Stimulated activated CD4-positive, alpha-beta T cell treated with anti-CD3 and anti-CD28 coated beads, Interleukin-4, amount 100 ng/mL, for 48 hours (primary cell): ENCODE measurements around the gene MLEC.
"Not testable (repeated sequence)": the region's sequence is repeated elsewhere in the genome, so short reads cannot be mapped to it uniquely, and the experiment has no call there.

Experiments used
- DNase-seq, 2 donors: peaks; one replicate each; pipeline ENCODE4 v3.0.0-alpha.2; 2020; ENCODE audit warnings: low read depth in 2 of 2

MLEC gene

DNA sequence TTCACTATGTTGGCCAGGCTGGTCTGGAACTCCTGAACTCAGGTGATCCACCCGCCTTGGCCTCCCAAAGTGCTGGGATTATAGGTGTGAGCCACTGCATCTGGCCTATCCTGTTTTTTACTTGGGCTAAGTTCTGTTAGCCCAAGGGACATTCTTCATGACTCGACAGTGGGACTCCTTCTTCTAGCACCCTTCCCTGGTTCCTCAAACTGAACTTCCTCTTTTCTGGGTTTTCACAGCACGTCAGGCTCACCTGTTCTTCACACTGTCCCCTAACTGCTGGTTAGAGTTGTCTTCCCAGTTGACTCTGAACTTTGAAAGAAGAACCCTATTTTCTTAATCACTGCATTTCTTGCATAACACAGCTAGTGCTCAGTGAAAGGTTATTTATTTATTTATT is 24.1 kb upstream of the MLEC start:
- DNase-seq, result no peak

DNA sequence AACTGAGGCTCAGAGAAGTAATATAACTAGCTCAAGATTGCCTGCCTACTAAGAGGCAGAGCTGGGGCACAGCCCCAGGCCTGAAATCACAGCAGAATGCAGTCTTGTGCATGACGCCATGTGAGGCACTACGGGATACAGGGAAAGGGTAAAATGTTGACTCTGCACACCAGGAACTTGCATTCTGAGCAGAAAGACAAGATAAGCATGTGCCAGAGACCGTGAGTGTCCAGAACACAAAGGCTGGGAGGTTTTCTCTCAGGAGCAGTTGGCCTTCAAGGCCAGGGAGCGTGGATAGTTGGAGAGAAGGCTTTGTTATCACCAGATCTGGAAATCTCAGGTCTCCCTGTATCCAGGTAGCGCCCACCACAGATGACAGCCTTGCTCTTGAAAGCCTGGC is 23.2 kb upstream of the MLEC start:
- DNase-seq, result no peak

DNA sequence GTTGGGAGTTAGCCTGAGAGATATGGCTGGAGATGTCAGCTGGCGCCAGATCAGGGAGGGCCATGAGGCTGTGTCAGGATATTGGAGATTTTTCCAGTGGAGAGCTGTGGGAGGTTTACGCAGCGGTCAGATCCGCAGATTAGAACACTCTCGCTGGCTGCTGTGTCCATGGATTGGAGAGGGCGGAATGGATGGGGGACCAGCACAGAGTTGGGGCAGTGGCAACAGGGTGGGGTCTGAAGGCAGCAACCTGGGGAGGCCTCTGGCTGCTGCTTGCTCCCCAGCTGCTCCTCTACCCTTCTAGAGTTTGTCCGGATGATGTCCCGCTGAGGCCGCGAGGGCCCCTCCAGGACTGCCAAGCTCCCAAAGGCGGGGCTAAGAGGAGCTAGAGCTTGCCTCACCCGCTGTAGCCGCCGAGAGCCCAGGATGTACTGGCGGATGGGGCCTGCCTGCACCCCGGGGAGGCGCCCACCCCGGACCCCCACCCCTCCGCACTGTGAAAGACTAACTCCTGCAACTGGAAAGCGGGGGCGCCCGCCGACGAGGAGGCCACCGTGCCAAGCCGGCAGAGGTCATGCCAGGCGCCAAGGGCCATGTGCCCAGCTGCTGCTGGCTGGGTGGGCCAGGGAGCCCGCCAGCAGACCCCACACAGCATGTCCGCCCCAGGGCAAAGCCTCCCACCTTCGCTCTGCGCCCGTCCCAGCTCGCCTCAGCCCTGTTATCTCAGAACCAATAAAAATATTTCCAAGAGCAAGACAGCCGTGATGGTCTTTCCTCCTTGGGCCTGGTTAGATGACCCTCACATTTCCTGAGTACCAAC is 20.2 kb upstream of the MLEC start:
- no peak for DNase-seq

DNA sequence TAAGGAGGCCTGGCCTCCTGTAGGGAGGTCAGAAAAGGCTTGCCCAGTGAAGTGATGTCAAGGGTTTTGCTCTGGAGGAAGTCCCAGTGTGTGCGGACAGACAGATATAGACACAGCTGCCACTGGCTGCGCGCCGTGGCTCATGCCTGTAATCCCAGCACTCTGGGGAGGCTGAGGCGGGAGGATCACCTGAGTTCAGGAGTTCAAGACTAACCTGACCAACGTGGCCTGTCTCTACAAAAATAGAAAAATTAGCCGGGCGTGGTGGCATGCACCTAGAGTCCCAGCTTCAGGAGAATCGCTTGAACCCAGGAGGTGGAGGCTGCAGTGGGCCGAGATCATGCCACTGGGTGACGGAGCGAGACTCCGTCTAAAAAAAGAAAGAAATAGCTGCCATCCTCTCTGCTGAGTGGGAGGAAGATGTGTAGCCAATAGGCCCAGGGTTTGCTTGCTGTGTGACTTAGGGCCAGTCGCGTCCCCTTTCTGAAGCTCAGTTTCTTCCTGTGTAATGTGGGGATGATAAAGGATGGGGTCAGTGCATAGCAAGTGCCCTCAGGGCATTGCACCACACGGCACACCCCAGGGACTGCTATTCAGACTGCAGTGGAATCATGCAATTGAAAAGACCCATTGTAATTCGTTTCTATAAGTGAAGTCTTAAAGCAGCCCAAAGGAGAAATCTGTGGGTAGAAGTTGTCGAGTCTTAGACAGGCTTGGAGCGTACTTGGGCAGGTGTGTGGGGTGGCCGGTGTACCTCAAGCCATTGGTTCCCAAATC is 18.7 kb upstream of the MLEC start:
- DNase-seq, result no peak

DNA sequence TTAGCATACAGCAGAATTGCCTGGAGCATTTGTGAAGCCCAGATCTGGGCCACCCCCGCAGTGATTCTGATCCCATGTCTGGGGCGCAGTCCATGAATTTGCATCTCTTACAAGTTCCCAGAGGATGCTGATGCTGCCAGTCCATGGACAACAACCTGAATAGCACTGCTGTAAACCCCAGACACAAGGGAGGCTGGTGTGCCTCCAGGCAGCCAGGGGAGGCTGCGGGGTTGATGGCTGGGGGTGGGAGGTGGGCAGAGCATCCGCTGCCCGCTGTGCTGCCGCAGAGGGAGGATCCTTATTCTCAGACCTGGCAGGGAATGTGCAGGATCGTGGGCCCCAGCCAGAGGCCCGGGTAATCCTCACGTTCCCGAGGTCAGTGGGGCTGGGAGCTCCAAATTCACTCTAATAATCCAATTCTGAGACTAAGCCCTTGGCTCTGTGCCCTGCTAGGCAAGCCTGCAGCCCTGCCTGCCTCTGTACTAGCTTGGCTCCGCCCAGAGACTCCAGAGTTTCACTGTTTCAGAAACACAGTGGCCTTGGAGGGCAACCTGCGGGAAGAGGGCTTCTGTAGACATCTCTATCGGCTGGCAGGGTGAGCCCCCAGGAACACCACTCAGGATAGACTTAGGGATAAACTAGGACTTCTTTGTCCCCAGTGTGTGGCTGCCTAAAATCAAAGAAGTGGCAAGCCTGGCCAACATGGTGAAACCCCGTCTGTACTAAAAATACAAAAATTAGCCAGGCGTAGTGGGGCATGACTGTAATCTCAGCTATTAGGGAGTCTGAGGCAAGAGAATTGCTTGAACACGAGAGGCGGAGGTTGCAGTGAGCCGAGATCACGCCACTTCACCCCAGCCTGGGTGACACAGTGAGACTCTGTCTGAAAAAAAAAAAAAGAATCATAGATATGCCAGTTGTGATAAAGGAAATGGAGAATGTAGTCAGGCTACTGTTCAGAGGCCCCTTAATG is 17.8 kb upstream of the MLEC start:
- DNase-seq, result no peak

DNA sequence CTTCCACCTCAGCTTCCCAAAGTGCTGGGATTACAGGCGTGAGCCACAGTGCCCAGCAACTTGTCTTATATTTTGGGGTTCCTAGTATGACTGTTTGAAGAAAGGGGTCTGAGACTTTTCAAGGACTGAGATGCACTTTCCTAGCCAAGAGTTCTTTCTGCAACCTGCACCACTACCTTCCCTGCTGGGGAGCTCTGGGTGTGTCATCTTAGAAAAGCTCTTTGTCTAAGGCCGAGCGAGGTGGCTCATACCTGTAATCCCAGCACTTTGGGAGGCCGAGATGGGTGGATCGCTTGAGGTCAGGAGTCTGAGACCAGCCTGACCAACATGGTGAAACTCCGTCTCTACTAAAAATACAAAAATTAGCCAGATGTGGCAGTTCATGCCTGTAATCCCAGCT is 16.7 kb upstream of the MLEC start:
- not testable (repeated sequence) for DNase-seq

DNA sequence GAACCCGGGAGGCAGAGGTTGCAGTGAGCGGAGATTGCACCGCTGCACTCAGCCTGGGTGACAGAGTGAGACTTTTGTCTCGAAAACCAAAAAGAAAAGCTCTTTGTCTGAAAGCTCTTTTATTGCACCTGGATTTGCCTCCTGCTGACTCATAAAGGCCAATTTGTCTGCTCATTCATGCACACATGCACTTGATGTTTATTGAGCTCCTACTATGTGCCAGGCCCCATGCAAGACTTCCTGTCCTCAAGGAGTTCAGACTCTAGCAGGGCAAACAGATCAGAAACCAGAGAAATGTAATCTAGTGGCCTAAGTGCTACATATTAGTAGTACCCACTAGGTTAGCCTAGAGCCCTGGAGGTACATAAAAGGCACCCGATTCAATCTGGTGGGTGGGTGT is 16.3 kb upstream of the MLEC start:
- no peak for DNase-seq

DNA sequence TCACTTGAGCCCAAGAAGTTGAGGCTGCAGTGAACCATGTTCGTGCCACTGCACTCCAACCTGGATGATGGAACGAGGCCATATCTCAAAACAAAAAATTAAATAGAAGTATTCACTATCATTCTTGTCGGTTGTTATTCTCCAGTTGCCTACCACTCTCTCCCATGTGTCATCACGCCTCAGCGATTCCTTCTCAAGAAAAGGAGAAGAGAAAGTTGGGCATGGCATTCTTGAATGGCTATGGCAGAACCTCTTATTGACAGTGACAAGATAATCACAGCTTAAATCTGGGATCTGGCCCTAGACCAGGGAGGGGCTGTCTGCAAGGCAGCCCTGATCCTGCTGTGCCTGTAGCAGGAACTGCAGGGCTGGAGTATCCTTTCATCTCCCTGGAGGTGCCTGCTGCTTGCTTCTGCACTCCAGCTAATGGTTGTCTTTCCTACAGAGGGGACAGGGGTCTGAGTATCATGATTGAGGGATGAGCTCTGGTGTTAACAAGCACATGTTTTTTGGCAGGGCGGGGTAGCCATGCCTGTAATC is 12.8 kb upstream of the MLEC start:
- no peak for DNase-seq

DNA sequence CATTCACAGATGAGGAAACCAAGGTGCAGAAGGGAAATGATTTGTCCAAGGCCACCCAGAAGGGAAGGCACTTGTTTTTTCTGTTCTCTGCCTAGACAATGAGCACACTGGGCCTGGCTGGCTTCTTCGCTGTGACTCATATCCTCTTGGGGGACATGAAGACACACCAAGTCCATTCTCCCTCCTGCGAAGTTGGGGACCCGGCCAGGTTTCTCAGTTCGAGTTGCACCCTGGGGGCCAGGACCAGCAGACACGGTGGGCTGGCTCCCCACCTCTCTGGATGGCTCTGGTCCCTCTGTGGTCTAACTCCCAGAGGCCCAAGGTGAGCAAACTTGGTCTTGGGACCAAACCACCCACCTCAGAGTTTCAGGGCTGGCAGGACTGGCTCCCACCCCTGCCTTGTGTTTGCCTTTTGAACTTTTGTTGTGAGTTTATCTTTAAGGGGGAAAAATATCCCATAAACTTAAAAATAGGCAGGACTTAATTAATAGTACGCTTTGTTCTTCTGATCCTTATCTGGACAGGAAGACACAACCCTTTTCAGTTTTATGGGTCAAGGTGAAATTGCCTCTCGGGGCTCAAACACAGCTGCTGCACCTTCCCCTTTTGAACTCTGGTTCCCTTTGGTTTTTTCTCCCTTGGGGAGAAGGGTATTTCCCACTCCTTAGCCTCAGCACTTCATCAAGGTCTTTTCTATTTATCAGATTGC is 9.0 kb upstream of the MLEC start:
- DNase-seq, result peak in 1 of 2 donors; percentile 2

DNA sequence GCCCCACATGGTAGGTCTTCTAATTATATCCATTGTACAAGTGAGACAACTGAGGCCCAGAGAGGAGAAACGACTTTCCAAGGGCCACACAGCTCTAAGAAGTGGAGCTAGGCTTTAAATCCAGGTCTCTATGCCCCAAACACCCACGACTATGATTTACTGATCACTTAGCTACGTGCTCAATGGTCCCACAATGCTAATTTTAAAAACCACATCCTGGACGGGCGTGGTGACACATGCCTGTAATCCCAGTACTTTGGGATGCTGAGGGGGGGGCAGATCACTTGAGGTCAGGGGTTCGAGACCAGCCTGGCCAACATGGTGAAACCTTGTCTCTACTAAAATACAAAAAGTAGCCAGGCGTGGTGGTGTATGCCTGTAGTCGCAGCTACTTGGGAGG is 8.4 kb upstream of the MLEC start:
- no peak for DNase-seq

DNA sequence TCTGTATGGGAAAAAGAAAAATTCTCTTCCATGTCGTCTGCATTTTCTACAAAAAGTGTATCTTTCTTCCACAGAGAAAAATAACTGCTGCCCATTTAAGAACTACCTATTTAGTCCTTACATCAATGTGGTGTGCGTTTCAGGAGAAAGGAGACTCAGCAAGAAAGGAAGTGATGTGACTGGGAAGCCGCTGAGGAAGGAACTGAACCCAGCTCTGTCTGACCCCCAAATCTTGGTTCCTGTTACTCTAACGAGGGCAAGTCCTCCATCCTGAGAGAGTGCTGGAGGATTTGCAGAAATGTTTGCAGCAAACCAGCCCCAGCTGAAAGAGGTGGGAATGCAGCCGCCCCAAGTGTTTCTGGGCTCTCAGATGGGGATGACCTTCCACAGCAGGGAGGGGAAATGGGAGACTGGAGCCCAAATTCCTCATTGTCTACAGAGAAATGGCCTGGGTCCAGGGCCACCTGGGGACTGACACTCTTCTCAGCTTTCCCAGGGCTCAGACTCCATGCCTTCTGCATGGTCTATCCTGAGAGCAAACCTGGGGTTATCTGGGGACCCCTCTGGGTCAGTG is 6.7 kb upstream of the MLEC start:
- DNase-seq, result no peak

DNA sequence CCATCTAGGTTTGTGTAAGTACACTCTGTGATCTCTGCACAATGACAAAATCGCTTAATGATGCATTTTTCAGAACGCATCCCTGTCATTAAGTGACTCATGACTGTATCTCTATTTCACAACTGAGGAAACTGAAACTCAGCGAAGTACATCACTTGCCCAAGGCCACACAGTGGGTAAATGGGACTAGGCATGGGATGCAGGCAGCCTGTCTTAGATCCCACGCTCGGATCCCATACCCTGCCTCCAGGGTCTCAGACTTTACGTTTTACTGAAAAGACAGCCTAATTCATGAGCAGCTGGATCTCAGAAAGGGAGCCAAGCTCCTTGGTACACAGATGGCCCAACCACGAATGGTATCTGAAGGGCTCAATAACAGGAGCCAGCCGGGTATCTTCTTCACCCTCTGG is 2.4 kb upstream of the MLEC start:
- no peak for DNase-seq

DNA sequence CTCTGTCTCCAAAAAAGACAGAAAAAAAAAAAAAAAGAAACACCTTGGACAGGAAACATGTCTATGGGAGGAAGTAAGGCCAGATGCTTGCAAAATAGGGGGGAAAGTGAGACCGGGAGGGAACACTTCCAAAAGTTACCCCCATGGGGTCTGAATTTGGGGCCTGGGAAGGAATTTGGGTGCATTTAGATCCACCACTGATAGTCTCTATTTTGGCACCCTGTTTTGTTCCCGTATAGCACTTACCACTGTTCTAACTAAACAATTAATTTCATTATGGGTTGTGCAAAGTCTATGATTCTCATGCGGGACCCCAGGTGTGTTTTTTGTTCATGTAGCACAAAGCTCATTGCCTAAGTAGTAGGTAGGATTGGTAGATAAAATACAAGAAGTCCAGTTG is 1.4 kb upstream of the MLEC start:
- no peak for DNase-seq

DNA sequence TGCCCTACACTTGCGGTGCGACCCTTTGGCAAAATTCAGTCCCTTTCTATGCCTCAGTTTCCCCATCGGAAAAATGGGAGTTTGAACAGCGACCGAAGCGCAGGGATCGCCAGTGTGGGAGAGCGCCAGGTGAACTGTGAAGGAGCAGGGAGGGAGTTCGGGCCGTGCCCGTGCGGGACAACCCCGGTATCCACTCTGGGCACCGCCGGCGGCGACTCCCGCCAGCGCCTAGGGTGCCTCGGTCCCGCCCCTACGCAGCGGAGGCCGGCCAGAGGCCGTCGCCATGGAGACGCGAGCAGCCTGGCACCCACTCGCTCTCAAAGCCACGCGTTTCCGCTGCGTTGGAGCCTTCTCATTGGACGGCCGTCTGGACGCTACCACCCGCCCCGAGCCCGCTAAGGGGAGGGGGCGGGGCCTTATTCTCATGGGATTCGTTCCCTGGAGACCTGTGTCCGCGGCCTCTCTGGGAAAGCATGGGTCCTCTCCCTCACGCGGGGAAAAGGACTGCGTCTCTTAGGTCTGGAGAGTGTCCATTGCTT is 729 bp upstream of the MLEC start:
- peak; percentile 95 to 98 for DNase-seq

DNA sequence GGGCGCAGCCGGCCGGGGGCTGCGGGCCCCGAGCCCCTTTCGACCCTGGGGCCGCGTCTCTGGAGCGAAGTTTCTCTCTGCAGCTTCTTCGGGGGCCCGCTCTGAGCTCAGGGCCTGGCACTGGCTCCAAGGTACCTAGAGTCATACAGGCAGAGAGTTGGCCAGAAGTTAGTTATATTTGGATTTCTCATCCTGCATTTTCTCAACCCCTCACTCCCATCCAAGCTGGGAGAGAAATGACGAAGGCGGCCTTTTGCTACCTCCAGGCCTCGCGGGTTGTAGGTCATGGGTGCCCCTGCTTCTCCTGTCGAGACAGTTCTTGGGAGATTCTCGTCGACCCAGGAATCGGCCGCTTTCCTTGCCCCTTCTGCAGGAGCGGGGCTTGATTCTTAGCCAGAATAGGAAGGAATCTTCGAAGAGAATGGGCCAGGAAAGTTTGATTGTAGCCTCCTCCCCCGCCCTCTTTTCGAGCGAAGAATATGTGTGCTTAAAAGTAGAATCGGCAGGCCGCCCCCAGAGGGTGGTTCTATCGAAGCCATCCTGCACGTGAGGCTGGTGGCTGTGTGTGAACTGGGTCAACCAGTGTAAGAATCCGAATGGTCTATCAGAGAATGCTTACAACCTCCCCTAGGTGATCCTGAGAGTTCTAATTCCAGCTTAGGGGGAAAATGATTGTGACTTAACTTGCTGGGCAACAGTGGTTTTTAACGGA is 785 bp downstream of the MLEC start:
- DNase-seq, result peak; percentile 19 to 21

DNA sequence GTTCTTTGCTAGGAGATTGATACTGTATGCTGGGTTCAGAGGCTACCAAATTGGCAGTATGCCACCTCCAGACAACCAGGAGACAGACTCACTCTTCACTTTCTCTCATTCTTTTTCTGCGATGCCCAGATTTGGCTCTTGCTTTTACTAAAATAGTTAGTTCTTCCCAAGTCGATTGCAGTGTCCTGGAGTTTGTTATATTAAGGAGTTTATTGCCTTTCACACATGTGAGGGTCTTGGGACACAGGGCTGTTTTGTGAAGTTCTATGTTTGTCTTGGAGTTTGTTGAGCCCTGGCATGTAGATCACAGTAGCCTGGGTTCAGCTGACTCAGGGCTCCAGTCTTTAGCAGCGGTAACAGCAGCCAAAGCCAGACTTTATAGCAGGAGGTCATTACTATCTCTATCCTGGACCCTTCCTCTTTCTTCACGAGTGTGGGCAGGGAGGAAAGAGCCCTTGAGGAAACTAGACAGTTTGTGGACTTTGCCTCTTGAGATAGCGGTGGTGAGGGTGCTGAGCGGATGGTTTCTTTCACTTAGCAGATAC is 1.6 kb downstream of the MLEC start:
- DNase-seq, result no peak

DNA sequence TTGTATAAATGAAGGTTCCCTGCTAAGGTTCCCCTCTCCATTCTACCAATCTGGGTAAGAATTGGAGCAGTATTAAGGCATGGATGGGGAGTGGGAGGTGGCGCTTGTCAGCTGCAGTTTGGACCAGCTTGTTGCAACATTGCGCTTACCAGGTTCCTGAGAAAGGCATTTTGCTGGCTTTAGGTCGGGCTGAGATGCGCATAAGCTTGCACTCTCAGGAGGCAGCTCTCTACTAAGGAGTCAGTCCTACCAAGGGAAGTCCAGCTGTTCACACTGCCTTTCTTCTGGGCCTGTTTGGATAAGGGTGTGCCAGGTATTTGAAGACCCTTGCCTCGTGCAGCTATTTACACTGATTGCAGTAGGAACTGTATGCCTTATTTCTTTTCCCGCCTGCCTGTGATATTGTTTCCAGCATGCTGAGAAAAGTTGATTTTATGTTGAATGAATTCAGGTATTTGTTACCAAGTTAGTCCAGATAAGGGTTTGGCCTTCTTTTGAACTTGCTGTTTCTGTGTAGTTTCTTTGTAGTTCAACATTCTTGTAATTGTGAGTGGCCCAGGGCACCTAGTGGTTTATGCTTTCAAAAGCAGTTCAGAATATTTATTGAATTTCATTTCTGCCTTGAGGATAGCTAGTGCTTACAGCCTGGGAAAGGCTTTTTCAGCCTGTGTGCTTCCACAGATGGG is 2.6 kb downstream of the MLEC start:
- DNase-seq, result no peak

DNA sequence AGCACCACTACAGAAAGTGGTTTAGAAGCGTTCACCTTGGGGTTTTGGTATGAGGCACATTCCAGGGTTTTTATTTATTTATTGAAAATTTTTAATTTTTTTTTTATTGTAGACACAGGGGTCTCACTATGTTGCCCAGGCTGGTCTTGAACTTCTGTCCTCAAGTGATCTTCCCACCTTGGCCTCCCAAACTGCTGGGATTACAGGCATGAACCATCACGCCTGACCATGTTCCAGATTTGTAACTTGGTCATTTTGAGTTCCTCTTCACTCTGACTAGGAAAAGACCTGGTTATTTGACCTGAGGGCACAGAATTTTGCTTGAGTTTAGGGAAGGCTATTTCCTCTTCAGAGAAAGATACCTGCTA is 3.1 kb downstream of the MLEC start:
- DNase-seq, result no peak

DNA sequence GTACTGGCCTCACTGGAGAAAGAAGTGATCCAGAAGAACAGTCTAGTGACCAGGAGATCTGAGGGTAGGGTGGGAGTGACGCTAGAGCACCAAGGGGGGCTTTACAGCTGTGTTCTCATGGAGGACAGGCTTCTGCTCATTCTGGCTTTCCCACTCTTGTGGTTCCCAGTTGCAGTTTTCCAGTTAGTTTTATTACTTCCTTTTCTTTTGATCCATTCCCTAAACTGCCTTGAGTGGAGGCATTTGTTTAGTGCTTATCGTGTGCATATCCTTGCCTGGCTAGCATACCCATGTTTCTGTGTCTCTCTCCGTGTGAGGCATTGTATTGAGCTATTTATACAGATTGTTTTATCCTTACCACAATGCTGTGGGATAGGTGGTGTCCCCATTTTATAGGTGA is 4.0 kb downstream of the MLEC start:
- DNase-seq, result no peak
